ENCODE measurements around the gene NDUFB6.

Gene NDUFB6

DNA sequence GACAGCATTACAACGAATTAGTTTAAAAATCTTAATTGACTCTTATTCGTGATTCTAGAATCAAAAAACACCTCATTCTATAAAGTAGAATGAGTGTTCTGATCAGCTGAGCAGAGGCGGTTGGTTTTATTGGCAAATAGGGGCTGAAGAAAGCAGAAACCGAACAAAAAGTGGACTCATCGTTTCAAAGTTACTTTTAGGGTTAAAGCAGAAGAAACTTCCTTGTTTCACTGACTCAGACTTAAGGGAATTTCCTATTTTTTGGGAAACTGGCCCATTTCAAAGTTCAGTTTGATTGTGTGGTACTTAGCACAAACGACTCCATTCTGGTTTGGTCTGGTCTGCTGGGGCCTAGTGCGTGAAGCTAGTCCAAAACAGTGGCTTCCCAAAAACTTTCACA lies 862 bp upstream of the NDUFB6 start:
- no peak overlapping the region for H3K27ac ChIP-seq (ENCODE audit: low read length)
- peak overlapping the region; percentile 94 for H3K4me2 ChIP-seq (ENCODE audit: low read depth, low read length)
- no peak overlapping the region for H3K9ac ChIP-seq (ENCODE audit: low read length)
- no peak for TF ChIP-seq EZH2phosphoT487 (IDR thresholded peaks at IDR 0.05; ENCODE audit: low read length)
- no peak for TF ChIP-seq CTCF (IDR thresholded peaks at IDR 0.05; ENCODE audit: low read length)
- TF ChIP-seq EZH2 (optimal IDR thresholded peaks at IDR 0.05; ENCODE audit: low read depth, low read length) = no peak
- H3K4me1 ChIP-seq (ENCODE audit: low read length) = peaks cover 38% of the 10 kb centered on the region
- H3K9me2 ChIP-seq (replicated peaks; ENCODE audit: insufficient read depth, low read length) = no peaks in the 10 kb centered on the region
- no peak for DNase-seq
- H3K79me2 ChIP-seq (ENCODE audit: low read length) = peaks cover 40% of the 10 kb centered on the region
- H3K9me3 ChIP-seq (replicated peaks; ENCODE audit: insufficient read depth, low read length) = no peaks in the 10 kb centered on the region
- H3K4me3 ChIP-seq (ENCODE audit: low read length) = peak overlapping the region; percentile 100
- H3K36me3 ChIP-seq (replicated peaks; ENCODE audit: insufficient read depth, low read length) = no peaks in the 10 kb centered on the region
- peaks cover 26% of the 10 kb centered on the region for H3F3A ChIP-seq (ENCODE audit: insufficient read depth, low read length)
- no peaks in the 10 kb centered on the region; the same call in 1 of the 2 replicates for H4K20me1 ChIP-seq (ENCODE audit: insufficient read depth, low read length)
- H2AFZ ChIP-seq (ENCODE audit: low read length) = peak overlapping the region; percentile 96
- no peaks in the 10 kb centered on the region for H3K27me3 ChIP-seq (replicated peaks; ENCODE audit: insufficient read depth, low read length)

- TF ChIP-seq EZH2phosphoT487 (IDR thresholded peaks at IDR 0.05; ENCODE audit: low read length) (no peak), EZH2 (optimal IDR thresholded peaks at IDR 0.05; ENCODE audit: low read depth, low read length) (no peak), CTCF (IDR thresholded peaks at IDR 0.05; ENCODE audit: low read length) (peak; percentile 81)
- H3K79me2 ChIP-seq (ENCODE audit: low read length) = peaks cover 49% of the 10 kb centered on the region
- H4K20me1 ChIP-seq (ENCODE audit: insufficient read depth, low read length) = no peaks in the 10 kb centered on the region; the same call in 1 of the 2 replicates
- no peaks in the 10 kb centered on the region for H3K27me3 ChIP-seq (replicated peaks; ENCODE audit: insufficient read depth, low read length)
- H3K36me3 ChIP-seq (replicated peaks; ENCODE audit: insufficient read depth, low read length) = no peaks in the 10 kb centered on the region
- H3K4me1 ChIP-seq (ENCODE audit: low read length) = peaks cover 27% of the 10 kb centered on the region
- peak; percentile 88 for DNase-seq
- H3K4me3 ChIP-seq (ENCODE audit: low read length) = peak overlapping the region; percentile 100
- no peaks in the 10 kb centered on the region for H3K9me2 ChIP-seq (replicated peaks; ENCODE audit: insufficient read depth, low read length)
- peak overlapping the region; percentile 94 for H3K4me2 ChIP-seq (ENCODE audit: low read depth, low read length)
- peak overlapping the region; percentile 96 for H2AFZ ChIP-seq (ENCODE audit: low read length)
- H3K9me3 ChIP-seq (replicated peaks; ENCODE audit: insufficient read depth, low read length) = no peaks in the 10 kb centered on the region
- peaks cover 21% of the 10 kb centered on the region for H3F3A ChIP-seq (ENCODE audit: insufficient read depth, low read length)
- H3K9ac ChIP-seq (ENCODE audit: low read length) = peak overlapping the region; percentile 91
- peak overlapping the region; percentile 84 for H3K27ac ChIP-seq (ENCODE audit: low read length)
Measured at GRCh38 chr9:32571969-32572899, 725 bp downstream of the NDUFB6 start.

DNA sequence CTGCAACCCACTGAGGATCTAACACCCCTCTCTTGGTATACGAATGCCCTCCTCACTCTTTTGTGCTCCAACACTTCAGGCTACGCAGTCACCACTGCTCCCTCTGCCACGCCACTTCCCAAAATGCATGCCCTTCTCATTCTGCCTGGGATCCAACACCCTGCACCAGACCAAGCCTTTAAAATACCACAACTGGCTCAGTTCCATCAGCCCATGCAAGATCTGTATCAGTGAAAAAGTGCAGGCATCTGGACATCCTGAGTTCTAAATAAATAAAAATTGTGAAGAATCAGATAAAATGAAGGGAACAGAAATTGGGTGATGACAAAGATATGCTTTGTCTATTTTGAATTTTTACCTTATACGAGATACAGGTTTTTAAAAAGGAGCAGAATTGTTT lies 2.7 kb downstream of the NDUFB6 start:
- no peak overlapping the region for H3K27ac ChIP-seq (ENCODE audit: low read length)
- no peaks in the 10 kb centered on the region for H3K9me3 ChIP-seq (replicated peaks; ENCODE audit: insufficient read depth, low read length)
- peaks cover 13% of the 10 kb centered on the region for H3F3A ChIP-seq (ENCODE audit: insufficient read depth, low read length)
- no peak overlapping the region for H3K4me2 ChIP-seq (ENCODE audit: low read depth, low read length)
- no peaks in the 10 kb centered on the region for H3K9me2 ChIP-seq (replicated peaks; ENCODE audit: insufficient read depth, low read length)
- peaks cover 63% of the 10 kb centered on the region for H3K79me2 ChIP-seq (ENCODE audit: low read length)
- no peaks in the 10 kb centered on the region for H3K36me3 ChIP-seq (replicated peaks; ENCODE audit: insufficient read depth, low read length)
- no peak overlapping the region for H3K4me3 ChIP-seq (ENCODE audit: low read length)
- no peak overlapping the region for H2AFZ ChIP-seq (ENCODE audit: low read length)
- DNase-seq = no peak
- no peaks in the 10 kb centered on the region for H3K27me3 ChIP-seq (replicated peaks; ENCODE audit: insufficient read depth, low read length)
- peaks cover 16% of the 10 kb centered on the region; the same call in 1 of the 2 replicates for H3K4me1 ChIP-seq (ENCODE audit: low read length)
- no peak overlapping the region for H3K9ac ChIP-seq (ENCODE audit: low read length)
- TF ChIP-seq EZH2phosphoT487 (IDR thresholded peaks at IDR 0.05; ENCODE audit: low read length) (no peak), EZH2 (optimal IDR thresholded peaks at IDR 0.05; ENCODE audit: low read depth, low read length) (no peak), CTCF (IDR thresholded peaks at IDR 0.05; ENCODE audit: low read length) (no peak)
- H4K20me1 ChIP-seq (ENCODE audit: insufficient read depth, low read length) = no peaks in the 10 kb centered on the region; the same call in 1 of the 2 replicates

All from MM.1S (cell line).